Activated CD8-positive, alpha-beta memory T cell treated with anti-CD3 and anti-CD28 coated beads, Interleukin-2, amount 50 U/mL, for 24 hours (primary cell): ENCODE measurements around the gene SRD5A1.

Experiments used
- DNase-seq: peaks from one replicate; pipeline ENCODE4 v3.0.0-alpha.2; 2020; ENCODE audit errors: extremely low read depth

The SRD5A1 gene

DNA sequence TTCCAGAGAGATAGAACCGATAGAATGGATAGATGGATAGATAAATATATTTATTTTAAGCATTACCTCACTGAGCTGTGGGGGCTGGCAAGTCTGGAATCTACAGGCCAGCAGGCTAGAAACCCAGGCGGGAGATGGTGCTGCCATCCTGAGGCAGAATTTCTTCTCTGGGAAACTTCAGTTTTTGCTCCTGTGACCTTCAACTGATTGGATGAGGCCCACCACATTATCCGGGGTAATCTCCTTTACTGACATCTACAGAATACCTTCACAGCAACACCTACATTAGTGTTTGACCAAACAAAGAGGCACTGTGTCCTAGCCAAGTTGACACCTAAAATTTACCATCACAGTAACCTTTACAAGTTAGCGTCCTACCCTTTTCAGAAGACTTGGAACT lies 50.8 kb downstream of the SRD5A1 start:
- no peak for DNase-seq

DNA sequence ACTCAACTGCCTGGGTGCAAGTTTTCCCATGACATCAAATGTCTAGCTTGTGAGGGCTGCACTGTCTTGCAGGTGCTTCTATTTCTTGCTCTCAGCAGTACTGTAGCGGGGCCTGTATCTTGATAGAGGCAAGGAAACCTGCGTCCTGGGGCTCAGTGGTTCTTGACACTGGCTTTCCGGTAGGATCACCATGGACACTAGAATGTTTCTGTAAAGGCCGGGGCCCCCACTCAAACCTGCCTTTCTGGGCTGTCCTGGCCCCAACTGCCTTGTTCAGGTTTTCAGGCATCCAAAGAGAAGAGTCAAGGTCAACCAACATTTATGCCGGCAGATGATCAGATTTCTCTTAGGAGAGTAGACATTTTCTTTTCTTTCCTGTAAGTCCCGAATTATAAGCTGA lies 53.3 kb downstream of the SRD5A1 start:
- DNase-seq: no peak

DNA sequence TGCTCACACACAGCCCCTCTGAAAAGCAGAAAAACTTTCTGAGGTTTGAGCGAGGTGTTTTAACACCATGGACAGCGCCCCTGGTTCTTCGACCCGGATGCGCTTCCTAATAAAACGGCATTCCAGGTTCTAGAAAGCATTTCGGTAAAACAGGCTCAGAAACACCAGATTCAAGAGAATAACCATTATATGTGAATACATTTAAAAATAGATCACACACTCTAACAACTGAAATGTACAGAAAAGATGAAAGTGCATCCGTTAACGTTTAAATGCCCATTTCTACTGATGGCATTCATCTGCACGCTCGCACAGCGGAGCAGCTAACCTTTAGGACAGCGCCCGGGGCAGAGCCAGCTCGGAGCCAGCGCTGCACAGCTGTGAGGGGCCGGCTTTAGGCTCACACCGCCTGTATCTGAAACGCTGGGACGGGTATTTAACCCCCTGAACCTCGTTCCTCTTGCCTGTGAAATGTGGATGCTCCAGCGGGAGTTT lies 53.7 kb downstream of the SRD5A1 start:
- no peak for DNase-seq

DNA sequence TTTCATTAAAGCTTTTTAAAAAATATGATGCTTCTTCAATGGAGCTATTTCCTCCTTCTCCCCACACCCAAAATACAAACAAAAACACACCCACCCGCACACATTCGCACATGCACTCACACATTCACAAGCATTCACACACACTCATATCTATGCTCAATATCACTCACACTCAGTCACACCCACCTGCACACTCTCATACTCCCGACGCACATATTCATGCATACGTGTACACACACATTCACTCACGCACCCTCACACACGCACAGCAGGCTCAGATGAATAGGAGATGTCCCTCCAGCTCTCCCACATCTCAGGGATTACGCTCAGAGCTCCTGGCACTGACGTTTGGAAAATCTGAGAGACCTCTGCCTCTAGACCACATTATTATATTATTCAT lies 54.3 kb downstream of the SRD5A1 start:
- DNase-seq: no peak

DNA sequence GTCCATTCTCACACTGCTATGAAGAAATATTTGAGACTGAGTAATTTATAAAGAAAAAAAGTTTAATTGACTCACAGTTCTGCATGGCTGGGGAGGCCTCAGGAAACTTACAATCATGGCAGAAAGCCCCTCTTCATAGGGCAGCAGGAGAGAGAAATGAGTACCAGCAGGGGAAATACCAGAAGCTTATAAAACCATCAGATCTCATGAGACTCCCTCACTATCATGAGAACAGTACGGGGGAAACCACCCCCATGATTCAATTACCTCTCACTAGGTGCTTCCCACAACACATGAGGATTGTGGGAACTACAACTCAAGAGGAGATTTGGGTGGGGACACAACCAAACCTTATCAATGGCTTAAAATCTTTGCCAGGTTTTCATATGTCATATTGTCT lies 59.7 kb downstream of the SRD5A1 start:
- no peak for DNase-seq

DNA sequence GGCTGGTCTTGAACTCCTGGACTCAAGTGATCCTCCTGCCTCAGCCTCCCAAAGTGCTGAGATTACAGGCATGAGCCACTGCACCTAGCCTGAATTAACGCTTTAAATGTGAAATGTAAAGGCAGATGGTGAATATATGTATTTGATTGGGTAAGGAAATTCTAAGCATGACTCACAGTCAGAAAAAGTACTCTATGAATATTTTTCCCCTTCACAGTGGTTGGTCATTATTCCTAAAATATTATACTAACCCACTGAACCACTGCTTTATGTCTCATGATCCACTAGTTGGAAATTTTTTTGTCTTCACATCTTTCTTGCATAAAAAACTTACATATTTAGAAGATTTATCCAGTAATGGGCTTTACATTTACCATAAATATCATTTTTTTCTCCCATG lies 65.5 kb downstream of the SRD5A1 start:
- DNase-seq: no peak

DNA sequence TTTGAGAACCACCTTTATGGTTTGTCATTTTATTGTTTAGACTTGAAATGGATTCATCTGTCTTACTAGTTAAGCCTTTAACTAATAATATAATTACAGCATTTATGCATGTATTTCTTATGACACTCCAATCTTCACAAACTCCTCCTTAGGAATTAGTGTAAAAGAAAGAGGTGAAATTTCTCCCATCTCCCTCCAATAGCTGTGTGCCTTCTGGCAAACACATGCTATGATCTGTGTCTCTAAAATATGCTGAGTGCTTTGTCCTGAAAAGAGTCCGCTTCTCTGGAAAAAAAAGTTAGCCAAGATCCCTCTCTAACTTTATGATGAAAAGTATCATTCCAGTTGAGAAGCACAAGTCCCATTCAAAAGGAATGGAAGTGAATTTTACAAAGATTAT lies 66.1 kb downstream of the SRD5A1 start:
- DNase-seq: no peak

DNA sequence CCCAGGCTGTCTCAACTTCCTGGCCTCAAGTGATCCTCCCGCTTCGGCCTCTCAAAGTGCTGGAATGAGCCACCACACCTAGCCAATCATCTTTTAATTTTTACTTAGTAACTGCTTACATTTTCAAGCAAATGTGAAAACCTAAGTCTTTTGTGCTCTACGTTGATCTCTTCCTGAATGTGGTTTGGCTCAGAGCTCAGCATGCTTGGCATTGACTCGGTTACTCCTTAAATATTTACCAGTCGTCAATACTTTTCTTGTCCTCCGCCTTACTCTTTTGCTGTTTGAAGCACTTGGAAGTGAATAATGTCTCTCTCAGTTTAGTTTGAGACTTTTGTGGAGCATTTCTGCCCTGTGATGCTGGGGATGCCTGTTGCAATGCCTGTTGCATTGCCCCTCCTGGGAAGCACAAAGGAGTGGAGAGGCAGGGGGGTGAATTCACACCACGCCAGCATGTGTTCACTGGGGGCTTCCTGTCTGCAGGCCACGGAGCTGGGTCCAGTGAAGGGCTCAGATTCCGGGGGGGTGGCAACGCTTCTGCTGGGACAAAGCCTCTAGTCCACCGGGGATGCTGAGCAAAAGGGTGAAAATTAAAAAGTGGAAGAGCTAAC lies 66.9 kb downstream of the SRD5A1 start:
- no peak for DNase-seq

DNA sequence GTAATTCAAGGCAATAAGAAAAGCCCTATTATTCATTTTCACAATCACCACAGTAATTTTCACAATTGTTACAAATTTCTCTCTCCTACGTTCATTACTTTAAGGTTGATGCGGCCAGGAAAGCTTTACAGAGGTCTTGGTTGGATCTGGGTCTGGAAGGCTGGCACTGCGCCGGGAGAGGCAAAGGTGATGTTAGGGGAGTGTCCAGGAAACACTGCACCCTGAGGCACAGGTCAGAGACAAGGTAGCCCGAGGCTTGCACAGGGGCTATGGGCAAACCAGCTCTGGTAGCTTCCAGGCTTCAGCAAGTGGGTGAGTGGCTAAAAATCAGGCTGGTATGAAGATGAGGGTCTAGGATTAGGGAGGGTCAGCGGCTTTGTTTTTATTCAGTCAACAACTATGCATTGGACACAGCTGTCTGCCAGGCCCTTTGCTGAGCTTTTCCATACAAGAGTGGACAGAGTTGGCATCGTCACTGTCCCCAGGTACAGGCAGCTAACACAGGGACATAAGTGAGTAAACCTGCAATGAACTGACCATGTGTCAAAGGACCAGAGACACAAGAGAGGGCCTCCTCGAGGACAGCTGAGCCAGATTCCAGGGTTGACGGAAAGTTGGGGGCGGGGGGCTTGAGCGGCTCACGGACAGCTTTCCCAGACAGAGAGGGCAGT lies 67.6 kb downstream of the SRD5A1 start:
- no peak for DNase-seq

DNA sequence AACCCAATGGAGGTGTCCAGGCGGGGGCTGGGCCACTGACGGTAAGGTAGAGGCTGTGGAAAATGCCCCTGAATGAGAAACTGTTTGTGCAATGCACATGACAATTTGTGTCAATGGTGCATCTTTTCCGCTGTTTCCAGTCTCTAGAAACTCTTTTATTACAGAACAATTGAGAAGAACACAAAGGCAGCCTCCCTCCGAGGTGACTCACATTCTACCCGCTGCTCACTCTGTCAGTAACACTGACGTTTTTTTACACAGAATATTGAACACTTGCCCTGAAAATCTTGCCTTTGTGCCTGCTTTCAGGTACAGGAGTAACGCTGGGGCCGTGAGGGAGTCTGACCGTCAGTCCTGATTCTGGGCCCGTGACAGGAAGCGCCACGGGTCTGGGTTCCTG lies 68.3 kb downstream of the SRD5A1 start:
- no peak for DNase-seq

DNA sequence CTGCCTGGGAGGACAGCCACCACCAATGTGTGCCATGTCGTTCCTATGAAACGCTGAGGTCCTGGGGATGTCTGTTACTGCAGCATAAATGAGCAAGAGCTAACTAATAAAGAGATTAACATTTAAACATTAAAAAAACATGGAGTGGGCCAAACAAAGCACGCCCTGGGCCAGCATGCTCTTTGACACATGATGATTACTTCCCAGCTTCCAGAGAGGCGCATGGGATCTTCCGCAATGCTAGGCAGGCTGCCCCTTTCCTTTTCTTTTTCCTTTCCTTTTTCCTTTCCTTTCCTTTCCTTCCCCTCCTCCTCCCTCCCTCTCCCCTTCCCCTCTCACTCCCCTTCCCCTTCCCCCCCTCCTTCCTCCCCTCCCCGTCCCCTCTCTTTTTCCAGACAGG lies 69.4 kb downstream of the SRD5A1 start:
- no peak for DNase-seq

DNA sequence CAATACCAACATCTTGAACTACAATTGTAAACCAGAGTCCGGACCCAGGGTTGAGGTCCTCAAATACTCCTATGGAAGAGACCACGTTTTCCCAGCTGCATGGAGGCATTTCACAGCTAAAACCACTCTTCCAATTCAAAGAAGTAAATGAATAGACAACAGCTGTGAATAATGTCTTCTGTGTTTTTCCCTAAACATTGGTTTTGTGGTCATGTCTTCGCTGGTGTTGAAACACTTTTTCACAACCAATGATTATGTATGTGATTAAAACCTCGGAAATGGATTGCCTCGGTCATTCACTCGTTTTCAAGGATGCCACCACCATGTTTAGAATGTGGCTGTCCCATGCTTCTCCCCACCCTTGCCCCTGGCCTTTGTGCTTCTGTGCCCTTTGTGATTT lies 70.6 kb downstream of the SRD5A1 start:
- DNase-seq: no peak

DNA sequence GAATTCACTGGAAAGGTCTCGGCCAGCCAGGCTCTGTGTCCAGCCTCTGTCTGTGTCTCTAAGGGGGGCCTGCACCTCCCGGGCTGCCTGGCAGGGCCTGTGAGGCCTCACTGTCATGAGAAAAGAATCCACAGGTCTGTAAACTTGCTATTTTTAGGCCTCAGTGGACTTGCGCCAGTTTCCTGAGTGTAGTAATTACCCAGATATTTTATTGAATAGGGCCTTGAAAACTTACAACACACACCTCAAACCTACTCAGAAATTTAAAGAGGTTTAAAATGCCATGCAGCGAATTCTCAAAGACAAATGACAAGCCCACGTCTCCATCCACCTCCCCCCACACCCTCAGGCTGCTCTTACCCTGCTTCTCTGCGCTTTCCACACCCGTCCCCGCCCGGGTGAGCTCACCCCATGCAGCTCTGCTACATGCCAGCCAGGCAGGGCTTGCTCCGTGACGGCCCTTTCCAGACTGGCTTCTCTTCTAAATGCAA lies 71.2 kb downstream of the SRD5A1 start:
- no peak for DNase-seq

DNA sequence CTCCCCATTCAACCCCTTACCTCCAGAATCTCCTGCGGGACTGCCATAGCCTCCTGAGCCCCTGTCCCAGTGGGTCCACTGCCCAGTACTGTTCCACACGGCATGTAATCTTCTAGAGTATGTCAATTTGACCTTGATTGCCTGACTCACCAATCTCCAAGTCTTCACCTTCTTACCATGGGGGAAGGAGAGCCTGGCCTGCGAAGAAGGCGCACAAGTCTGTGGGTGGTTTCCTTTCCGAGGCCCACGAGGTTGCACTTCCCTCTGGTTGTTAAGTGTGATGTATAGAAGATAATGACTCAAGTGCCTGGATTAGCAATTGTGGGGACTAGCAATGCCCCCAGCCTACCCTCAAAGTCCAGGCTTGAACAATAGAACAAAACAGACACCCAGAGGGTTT lies 71.8 kb downstream of the SRD5A1 start:
- DNase-seq: no peak

DNA sequence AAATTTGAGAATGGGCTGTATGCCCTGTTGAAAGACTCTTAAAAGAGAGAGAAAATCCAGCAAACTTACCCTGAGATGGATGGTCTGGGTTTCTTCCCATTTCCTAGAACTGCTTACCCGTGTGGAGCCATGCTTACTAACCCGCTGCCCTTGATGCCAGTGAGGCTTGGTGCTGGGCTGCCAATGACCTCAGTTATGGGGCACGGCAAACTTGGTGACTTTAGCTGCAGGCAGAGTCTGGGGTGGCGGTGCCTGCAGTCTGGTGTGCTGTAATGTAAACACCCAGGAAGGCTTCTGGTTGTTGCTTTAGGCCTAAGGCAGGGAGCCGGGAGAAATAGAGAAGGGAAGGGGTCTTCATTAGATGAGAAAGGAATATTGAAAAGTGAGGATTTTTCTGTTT lies 72.7 kb downstream of the SRD5A1 start:
- DNase-seq: no peak

DNA sequence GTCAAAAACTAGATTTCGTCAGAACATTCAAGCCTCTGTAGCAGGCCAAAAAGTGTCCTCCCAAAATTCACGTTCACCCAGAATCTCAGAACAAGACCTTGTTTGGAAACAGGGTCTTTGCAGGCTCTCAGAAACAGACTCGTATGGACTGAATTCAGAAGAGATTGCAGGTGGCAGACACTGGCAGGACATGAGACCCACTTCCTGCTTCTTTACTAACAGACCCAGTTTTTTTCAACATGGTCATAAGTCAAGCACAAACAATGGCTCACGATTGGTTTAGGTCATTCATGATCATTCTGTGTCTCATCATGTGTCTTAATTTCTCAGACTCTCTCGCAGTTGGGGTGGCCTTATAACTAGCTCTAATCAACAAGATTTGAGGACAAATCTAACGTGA lies 74.6 kb downstream of the SRD5A1 start:
- DNase-seq: no peak

DNA sequence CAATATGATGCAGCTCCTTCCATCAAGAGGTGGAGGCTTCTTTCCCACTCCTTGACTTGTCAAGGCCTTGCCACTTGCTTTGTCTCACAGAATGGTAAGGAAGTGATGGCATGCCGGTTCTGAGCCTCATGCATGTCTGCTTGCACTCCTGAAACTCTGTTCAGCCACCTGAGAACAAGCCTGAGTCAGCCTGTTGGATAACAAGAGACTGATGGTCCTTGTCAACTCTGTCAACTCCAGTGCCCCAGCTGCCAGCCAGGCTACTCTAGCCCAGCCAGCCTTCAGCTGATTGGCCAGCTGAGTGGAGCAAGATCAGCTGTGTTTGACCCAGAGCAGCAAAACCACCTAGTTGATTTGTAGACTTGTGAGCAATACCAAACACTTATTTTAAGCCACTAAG lies 75.6 kb downstream of the SRD5A1 start:
- no peak for DNase-seq

DNA sequence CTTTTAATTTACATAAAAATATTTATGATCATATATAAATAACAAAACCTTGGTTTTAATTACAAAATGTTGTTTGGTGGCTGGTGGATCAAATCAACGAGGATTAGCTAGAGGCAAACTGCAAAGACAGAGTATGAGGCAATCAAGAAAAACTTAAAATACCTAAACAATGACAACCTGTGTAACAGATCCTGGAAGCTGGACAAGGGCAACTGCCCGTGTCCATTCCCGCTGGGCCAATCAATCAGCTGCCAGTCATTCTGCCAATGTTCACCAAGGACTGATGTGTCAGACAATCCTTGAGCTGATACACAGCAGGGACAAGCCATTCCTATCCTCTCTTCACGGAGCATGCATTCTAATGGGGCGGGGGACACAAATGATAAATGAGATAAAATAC lies 76.8 kb downstream of the SRD5A1 start:
- DNase-seq: no peak

DNA sequence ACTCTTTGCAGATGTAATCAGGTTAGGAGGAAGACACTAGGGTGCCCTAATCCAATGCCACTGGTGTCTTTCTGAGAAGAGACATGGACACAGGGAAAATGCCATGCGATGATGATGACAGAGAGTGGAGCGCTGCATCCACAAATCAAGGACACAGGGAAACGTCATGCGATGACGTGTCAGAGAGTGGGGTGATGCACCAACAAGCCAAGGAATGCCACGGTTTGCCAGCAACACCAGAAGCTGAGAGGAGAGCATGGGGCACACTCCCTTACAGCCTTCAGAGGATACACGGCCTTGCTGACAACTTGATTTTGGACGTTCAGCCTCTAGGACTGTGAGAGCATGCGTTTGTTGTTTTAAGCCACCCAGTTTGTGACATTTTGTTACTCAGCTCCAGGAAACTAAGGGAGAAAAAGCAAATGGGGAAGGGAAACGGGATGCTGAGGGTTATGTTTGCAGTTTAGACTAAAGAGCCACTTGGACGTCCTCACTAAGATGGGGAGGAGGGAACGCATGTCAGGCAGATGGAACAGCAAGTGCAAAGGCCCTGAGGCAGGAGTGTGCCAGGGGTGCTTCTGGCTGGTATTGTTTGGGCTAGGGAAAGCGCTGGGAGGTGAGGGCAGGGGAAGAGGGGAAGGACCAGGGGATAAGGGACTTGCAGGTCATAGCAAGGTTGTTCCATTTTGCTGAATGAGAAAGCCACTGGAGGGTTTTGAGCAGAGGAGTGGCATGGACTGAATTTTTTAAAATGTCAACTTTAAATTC lies 77.5 kb downstream of the SRD5A1 start:
- no peak for DNase-seq

DNA sequence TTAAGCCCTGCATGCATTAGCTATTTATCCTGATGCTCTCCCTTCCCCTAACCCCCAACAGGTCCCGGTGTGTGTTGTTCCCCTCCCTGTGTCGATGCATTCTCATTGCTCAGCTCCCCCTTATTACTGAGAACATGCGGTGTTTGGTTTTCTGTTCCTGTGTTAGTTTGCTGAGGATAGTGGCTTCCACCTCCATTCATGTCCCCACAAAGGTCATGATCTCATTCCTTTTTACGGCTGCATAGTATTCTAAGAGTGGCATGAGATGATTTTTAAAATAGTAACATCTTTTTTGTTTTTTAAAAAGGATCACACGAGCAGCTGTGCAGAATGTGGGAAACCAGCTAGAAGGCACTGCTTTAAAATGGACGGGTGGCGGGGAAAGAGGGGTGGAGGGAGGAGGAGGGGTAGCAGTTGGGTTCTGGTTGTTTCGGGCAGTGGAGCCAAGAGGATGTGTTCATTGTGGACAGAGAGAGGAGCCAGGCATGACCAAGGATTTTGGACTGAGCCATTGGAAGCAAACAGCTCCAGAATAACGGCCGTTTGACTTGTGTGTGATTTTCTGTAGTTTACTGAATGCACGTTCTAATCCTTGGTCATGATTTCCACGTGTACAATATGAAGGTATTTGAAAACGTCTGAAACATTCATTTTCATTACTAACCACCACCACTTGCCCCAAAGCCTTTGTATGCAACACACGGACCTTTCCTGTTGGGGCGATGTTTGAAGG lies 78.3 kb downstream of the SRD5A1 start:
- no peak for DNase-seq

DNA sequence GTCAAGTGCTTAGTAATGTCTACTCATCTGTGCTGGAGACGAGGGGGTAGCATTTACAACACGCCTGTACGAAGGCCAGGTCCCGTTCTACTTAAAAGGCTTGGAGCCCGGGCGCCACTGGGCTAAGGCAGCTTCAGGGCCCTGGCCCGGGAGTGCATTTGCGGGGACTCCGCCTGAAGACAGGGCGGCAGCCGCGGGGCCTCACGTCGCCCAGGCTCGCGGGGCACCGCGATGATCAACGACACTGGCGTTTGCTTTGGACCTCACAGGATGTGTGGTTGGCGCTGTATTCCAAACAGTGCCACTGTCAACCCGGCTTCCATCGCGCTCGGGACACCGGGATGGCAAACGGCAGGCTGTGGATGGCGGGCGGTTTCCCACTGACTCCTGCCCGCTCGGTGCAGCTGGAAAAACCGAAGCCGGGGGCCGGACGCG lies 78.9 kb downstream of the SRD5A1 start:
- DNase-seq: no peak

DNA sequence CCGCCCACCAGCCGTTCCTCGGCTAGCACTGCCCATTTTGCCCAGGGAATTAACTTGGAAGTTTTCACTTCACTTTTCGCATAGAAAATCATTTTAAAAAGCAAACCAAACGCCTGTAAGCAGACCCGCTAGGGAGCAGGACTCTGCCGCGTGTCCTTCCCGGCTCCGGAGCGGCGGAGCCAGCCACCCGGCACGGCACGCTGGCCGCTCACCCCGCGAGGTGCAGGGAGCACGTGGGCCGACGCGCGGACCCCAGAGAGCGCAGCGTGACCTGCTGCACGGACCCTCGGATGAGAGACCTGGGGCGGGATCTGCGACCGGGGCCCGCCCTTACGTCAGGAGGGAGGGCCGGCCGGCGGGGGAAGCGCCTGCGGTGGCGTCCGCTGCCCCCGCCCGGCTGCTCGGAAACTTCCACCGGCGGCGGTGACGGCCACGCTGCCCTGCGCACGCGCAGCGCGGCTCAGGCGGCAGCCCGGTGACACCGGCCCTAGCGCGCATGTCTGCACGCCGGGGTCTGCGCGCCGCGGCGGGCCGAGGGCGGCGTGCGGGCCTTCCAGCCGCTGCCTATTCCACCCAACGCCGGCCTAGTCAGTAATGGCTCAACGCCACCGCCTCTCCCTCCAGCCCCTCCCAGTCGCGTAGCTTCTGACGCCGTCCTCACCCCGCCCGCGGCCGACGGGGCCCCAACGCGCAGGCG lies 79.5 kb downstream of the SRD5A1 start:
- DNase-seq: peak; percentile 84
